Measurements from ENCODE around the gene PTPN21.
A peak's percentile ranks its signal among the peaks of the same experiment; 100 is the strongest.

Gene PTPN21

GRCh38 chr14:88502740-88503139 lies 52.1 kb downstream of the PTPN21 start:
- ATAC-seq, result no peak
- H3K27ac Mint-ChIP-seq, result no peak overlapping the region
- no peaks in the 10 kb centered on the region for H3K4me1 Mint-ChIP-seq
- H3K27me3 Mint-ChIP-seq, result no peaks in the 10 kb centered on the region
- no peaks in the 10 kb centered on the region for H3K36me3 Mint-ChIP-seq
- H3K4me3 Mint-ChIP-seq, result no peak overlapping the region
- H3K9me3 Mint-ChIP-seq, result no peaks in the 10 kb centered on the region

- no peak overlapping the region for H3K4me3 Mint-ChIP-seq
- H3K27ac Mint-ChIP-seq, result no peak overlapping the region
- no peak for ATAC-seq
- no peaks in the 10 kb centered on the region for H3K27me3 Mint-ChIP-seq
- no peaks in the 10 kb centered on the region for H3K4me1 Mint-ChIP-seq
- no peaks in the 10 kb centered on the region for H3K9me3 Mint-ChIP-seq
- H3K36me3 Mint-ChIP-seq, result no peaks in the 10 kb centered on the region
Measured at GRCh38 chr14:88500611-88501010, 54.2 kb downstream of the PTPN21 start.

- no peak overlapping the region for H3K27ac Mint-ChIP-seq
- H3K4me1 Mint-ChIP-seq, result no peaks in the 10 kb centered on the region
- H3K9me3 Mint-ChIP-seq, result no peaks in the 10 kb centered on the region
- peaks cover 3% of the 10 kb centered on the region for H3K27me3 Mint-ChIP-seq
- no peak overlapping the region for H3K4me3 Mint-ChIP-seq
- no peaks in the 10 kb centered on the region for H3K36me3 Mint-ChIP-seq
- ATAC-seq, result no peak
Measured at GRCh38 chr14:88499225-88499624, 55.6 kb downstream of the PTPN21 start.

GRCh38 chr14:88496414-88496813 lies 58.4 kb downstream of the PTPN21 start:
- H3K9me3 Mint-ChIP-seq, result no peaks in the 10 kb centered on the region
- H3K27me3 Mint-ChIP-seq, result peaks cover 11% of the 10 kb centered on the region
- H3K4me1 Mint-ChIP-seq, result peaks cover 11% of the 10 kb centered on the region
- no peak for ATAC-seq
- no peak overlapping the region for H3K4me3 Mint-ChIP-seq
- H3K27ac Mint-ChIP-seq, result no peak overlapping the region
- no peaks in the 10 kb centered on the region for H3K36me3 Mint-ChIP-seq

GRCh38 chr14:88493392-88494185 lies 61.2 kb downstream of the PTPN21 start:
- Mint-ChIP-seq H3K36me3 (no peaks in the 10 kb centered on the region), H3K4me3 (no peak overlapping the region), H3K4me1 (peaks cover 11% of the 10 kb centered on the region), H3K27ac (no peak overlapping the region), H3K9me3 (no peaks in the 10 kb centered on the region), H3K27me3 (peaks cover 11% of the 10 kb centered on the region)
- no peak for ATAC-seq

GRCh38 chr14:88492272-88493089 lies 62.3 kb downstream of the PTPN21 start:
- Mint-ChIP-seq H3K9me3 (no peaks in the 10 kb centered on the region), H3K27ac (no peak overlapping the region), H3K27me3 (peaks cover 11% of the 10 kb centered on the region), H3K4me1 (peaks cover 11% of the 10 kb centered on the region), H3K4me3 (no peak overlapping the region), H3K36me3 (no peaks in the 10 kb centered on the region)
- ATAC-seq, result peak; percentile 75

GRCh38 chr14:88490168-88490567 lies 64.6 kb downstream of the PTPN21 start:
- ATAC-seq, result no peak
- peaks cover 11% of the 10 kb centered on the region for H3K27me3 Mint-ChIP-seq
- H3K9me3 Mint-ChIP-seq, result no peaks in the 10 kb centered on the region
- H3K4me1 Mint-ChIP-seq, result peaks cover 11% of the 10 kb centered on the region
- no peak overlapping the region for H3K4me3 Mint-ChIP-seq
- no peaks in the 10 kb centered on the region for H3K36me3 Mint-ChIP-seq
- H3K27ac Mint-ChIP-seq, result no peak overlapping the region

- Mint-ChIP-seq H3K4me1 (peaks cover 11% of the 10 kb centered on the region), H3K27ac (no peak overlapping the region), H3K4me3 (no peak overlapping the region), H3K36me3 (no peaks in the 10 kb centered on the region), H3K9me3 (no peaks in the 10 kb centered on the region), H3K27me3 (peaks cover 5% of the 10 kb centered on the region)
- ATAC-seq, result no peak
Measured at GRCh38 chr14:88488897-88489296, 65.9 kb downstream of the PTPN21 start.

- H3K36me3 Mint-ChIP-seq, result no peaks in the 10 kb centered on the region
Measured at GRCh38 chr14:88488081-88488480, 66.7 kb downstream of the PTPN21 start.

GRCh38 chr14:88482524-88482923 lies 72.3 kb downstream of the PTPN21 start:
- Mint-ChIP-seq H3K4me3 (no peak overlapping the region), H3K27ac (no peak overlapping the region), H3K27me3 (peaks cover 25% of the 10 kb centered on the region), H3K9me3 (no peaks in the 10 kb centered on the region), H3K4me1 (no peaks in the 10 kb centered on the region), H3K36me3 (no peaks in the 10 kb centered on the region)
- no peak for ATAC-seq

More at GRCh38 chr14:88488081-88488480, 66.7 kb downstream of the PTPN21 start:
- no peak overlapping the region for H3K4me3 Mint-ChIP-seq
- no peaks in the 10 kb centered on the region for H3K9me3 Mint-ChIP-seq
- no peak overlapping the region for H3K27ac Mint-ChIP-seq
- peaks cover 2% of the 10 kb centered on the region for H3K27me3 Mint-ChIP-seq
- H3K4me1 Mint-ChIP-seq, result peaks cover 11% of the 10 kb centered on the region
- no peak for ATAC-seq

GRCh38 chr14:88481794-88482193 lies 73.0 kb downstream of the PTPN21 start:
- ATAC-seq, result no peak
- Mint-ChIP-seq H3K4me1 (no peaks in the 10 kb centered on the region), H3K9me3 (no peaks in the 10 kb centered on the region), H3K27ac (no peak overlapping the region), H3K4me3 (no peak overlapping the region), H3K27me3 (peaks cover 25% of the 10 kb centered on the region), H3K36me3 (no peaks in the 10 kb centered on the region)

GRCh38 chr14:88481059-88481458 lies 73.7 kb downstream of the PTPN21 start:
- no peaks in the 10 kb centered on the region for H3K9me3 Mint-ChIP-seq
- H3K4me3 Mint-ChIP-seq, result no peak overlapping the region
- ATAC-seq, result no peak
- no peaks in the 10 kb centered on the region for H3K4me1 Mint-ChIP-seq
- peaks cover 25% of the 10 kb centered on the region for H3K27me3 Mint-ChIP-seq
- H3K27ac Mint-ChIP-seq, result no peak overlapping the region
- H3K36me3 Mint-ChIP-seq, result no peaks in the 10 kb centered on the region

GRCh38 chr14:88479574-88479987 lies 75.2 kb downstream of the PTPN21 start:
- H3K9me3 Mint-ChIP-seq, result no peaks in the 10 kb centered on the region
- H3K27ac Mint-ChIP-seq, result no peak overlapping the region
- ATAC-seq, result no peak
- peaks cover 25% of the 10 kb centered on the region for H3K27me3 Mint-ChIP-seq
- no peaks in the 10 kb centered on the region for H3K36me3 Mint-ChIP-seq
- no peaks in the 10 kb centered on the region for H3K4me1 Mint-ChIP-seq
- H3K4me3 Mint-ChIP-seq, result no peak overlapping the region

- H3K27me3 Mint-ChIP-seq, result peaks cover 25% of the 10 kb centered on the region
- H3K4me3 Mint-ChIP-seq, result no peak overlapping the region
- no peak for ATAC-seq
- no peak overlapping the region for H3K27ac Mint-ChIP-seq
- H3K36me3 Mint-ChIP-seq, result no peaks in the 10 kb centered on the region
- no peaks in the 10 kb centered on the region for H3K4me1 Mint-ChIP-seq
- no peaks in the 10 kb centered on the region for H3K9me3 Mint-ChIP-seq
Measured at GRCh38 chr14:88478931-88479330, 75.9 kb downstream of the PTPN21 start.

GRCh38 chr14:88477513-88478250 lies 77.1 kb downstream of the PTPN21 start:
- no peak overlapping the region for H3K27ac Mint-ChIP-seq
- ATAC-seq, result no peak
- no peaks in the 10 kb centered on the region for H3K9me3 Mint-ChIP-seq
- no peaks in the 10 kb centered on the region for H3K36me3 Mint-ChIP-seq
- H3K4me3 Mint-ChIP-seq, result no peak overlapping the region
- peaks cover 18% of the 10 kb centered on the region for H3K27me3 Mint-ChIP-seq
- H3K4me1 Mint-ChIP-seq, result no peaks in the 10 kb centered on the region

Data from stimulated activated memory B cell treated with anti-CD40 and anti-IgM and Interleukin-4, amounts not matched to agents 10 μg/mL and 1 μg/mL and 100 μg/mL, for 72 hours (primary cell).